Activated CD4-positive, alpha-beta T cell treated with anti-CD3 and anti-CD28 coated beads, Interleukin-2, amount 50 U/mL, for 48 hours (primary cell): ENCODE measurements around the gene ABCD4.
"Not testable (repeated sequence)": the region's sequence is repeated elsewhere in the genome, so short reads cannot be mapped to it uniquely, and the experiment has no call there.

Source experiments
- DNase-seq, 2 experiments: peaks; one replicate each; pipeline ENCODE4 v3.0.0-alpha.2; 2020

The ABCD4 gene

GRCh38 chr14:74301594-74302151, 1.1 kb downstream of the ABCD4 start:
- no peak for DNase-seq

GRCh38 chr14:74299061-74299545, 3.6 kb downstream of the ABCD4 start:
- DNase-seq = no peak

- no peak for DNase-seq
These were observed 4.7 kb downstream of the ABCD4 start for GRCh38 chr14:74297986-74298385.

GRCh38 chr14:74296037-74296467, 6.7 kb downstream of the ABCD4 start:
- DNase-seq = no peak

- DNase-seq = no peak
These were observed 9.1 kb downstream of the ABCD4 start for GRCh38 chr14:74293606-74294005.

GRCh38 chr14:74292061-74292460, 10.7 kb downstream of the ABCD4 start:
- no peak for DNase-seq

- no peak for DNase-seq
These were observed 12.3 kb downstream of the ABCD4 start for GRCh38 chr14:74290415-74290814.

GRCh38 chr14:74289801-74290200, 12.9 kb downstream of the ABCD4 start:
- DNase-seq = no peak

- DNase-seq = no peak
These were observed 16.0 kb downstream of the ABCD4 start for GRCh38 chr14:74286736-74287135.

GRCh38 chr14:74281069-74281468, 21.7 kb downstream of the ABCD4 start:
- no peak for DNase-seq

- no peak for DNase-seq
These were observed 24.7 kb downstream of the ABCD4 start for GRCh38 chr14:74278080-74278479.

- no peak for DNase-seq
These were observed 27.4 kb downstream of the ABCD4 start for GRCh38 chr14:74275241-74275841.

GRCh38 chr14:74271365-74271764, 31.4 kb downstream of the ABCD4 start:
- no peak for DNase-seq

- not testable (repeated sequence) for DNase-seq
These were observed 32.2 kb downstream of the ABCD4 start for GRCh38 chr14:74270382-74271177.

- DNase-seq = no peak
These were observed 35.1 kb downstream of the ABCD4 start for GRCh38 chr14:74267588-74267987.

GRCh38 chr14:74265301-74265965, 37.3 kb downstream of the ABCD4 start:
- no peak for DNase-seq

- no peak for DNase-seq
These were observed 38.8 kb downstream of the ABCD4 start for GRCh38 chr14:74263921-74264320.

GRCh38 chr14:74263181-74263580, 39.6 kb downstream of the ABCD4 start:
- no peak for DNase-seq

GRCh38 chr14:74262076-74262475, 40.7 kb downstream of the ABCD4 start:
- DNase-seq = no peak

GRCh38 chr14:74261288-74261687, 41.4 kb downstream of the ABCD4 start:
- DNase-seq = no peak

GRCh38 chr14:74260525-74261233, 42.1 kb downstream of the ABCD4 start:
- no peak for DNase-seq

- no peak for DNase-seq
These were observed 43.2 kb downstream of the ABCD4 start for GRCh38 chr14:74259513-74259912.

- DNase-seq = no peak
These were observed 44.0 kb downstream of the ABCD4 start for GRCh38 chr14:74258764-74259035.
